ENCODE data around the gene NFAT5.

GRCh38 chr16:69522041-69522578 lies 43.7 kb upstream of the NFAT5 start:
- no peak for TF ChIP-seq CTCF (IDR thresholded peaks at IDR 0.05; ENCODE audit: borderline replicate concordance, extremely low read depth, low read length, poor library complexity, severe bottlenecking)
- TF ChIP-seq EZH2 (IDR thresholded peaks at IDR 0.05; ENCODE audit: borderline replicate concordance, low read depth, low read length, severe bottlenecking) = no peak

Measured in DND-41 (cell line).